Daoy (cell line): Measurements from ENCODE around the gene DAGLA. TPM values are rescaled to one million over a fixed set of nuclear protein-coding genes. Genes with fewer than 3 reads are reported as not detected.
A peak's percentile ranks its signal among the peaks of the same experiment; 100 is the strongest.

ENCODE experiments used
- DNase-seq: peaks from one replicate; pipeline ENCODE4 v3.0.0-alpha.2; 2015; ENCODE audit warnings: low read depth
- total RNA-seq: library from RNA; depleted of rRNA; stranded (reverse); fragments of >200 nt; shearing (Covaris generic); gene quantifications from 2 replicates; pipeline ENCODE4 v1.2.3, GENCODE V29; 2014

The DAGLA gene
- total RNA-seq, 1 experiment from 2014 or later = 0.91 TPM

GRCh38 chr11:61778920-61779650 is 98.9 kb downstream of the DAGLA start:
- no peak for DNase-seq

GRCh38 chr11:61779666-61780525 is 99.7 kb downstream of the DAGLA start:
- no peak for DNase-seq

- no peak for DNase-seq
Measured at GRCh38 chr11:61780581-61781162, 100.5 kb downstream of the DAGLA start.

GRCh38 chr11:61781585-61781984 is 101.4 kb downstream of the DAGLA start:
- DNase-seq = no peak

DNA sequence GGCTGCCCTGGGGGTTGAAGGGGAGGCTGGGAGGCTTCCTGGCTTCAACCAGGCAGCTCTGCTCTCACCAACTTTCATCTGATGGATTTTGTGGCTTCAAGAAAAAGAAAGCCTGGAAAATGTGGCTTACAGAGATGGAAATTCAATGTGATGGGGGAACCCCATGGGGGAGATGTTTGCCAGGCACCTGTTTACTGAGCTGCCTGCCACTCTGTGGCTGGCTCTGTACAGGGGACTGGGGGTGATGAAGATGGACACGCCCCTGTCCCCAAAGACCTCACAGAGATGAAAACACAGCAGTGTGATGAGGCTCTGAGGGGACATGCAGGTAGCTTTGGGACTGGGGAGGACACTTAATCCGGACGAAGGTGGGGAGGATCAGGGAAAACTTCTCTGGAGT is 102.1 kb downstream of the DAGLA start:
- no peak for DNase-seq

- DNase-seq = no peak
Measured at GRCh38 chr11:61782841-61783240, 102.7 kb downstream of the DAGLA start.

GRCh38 chr11:61783717-61784505 is 103.7 kb downstream of the DAGLA start:
- DNase-seq = peak; percentile 45

DNA sequence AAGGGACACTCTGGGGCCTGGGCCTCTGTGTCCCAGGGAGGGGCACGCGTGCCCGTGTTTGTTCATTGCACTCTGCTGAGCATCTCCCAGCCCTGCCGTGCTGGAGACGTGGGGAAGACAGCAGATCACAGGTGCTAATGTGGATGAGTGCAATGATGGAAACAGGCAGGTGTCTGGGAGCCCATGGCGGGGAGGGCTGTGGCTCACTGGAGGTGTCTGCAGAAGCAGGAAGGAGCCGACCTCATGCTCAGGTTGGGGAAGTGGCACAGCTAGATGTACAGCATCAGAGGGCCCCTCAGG is 104.3 kb downstream of the DAGLA start:
- no peak for DNase-seq

DNA sequence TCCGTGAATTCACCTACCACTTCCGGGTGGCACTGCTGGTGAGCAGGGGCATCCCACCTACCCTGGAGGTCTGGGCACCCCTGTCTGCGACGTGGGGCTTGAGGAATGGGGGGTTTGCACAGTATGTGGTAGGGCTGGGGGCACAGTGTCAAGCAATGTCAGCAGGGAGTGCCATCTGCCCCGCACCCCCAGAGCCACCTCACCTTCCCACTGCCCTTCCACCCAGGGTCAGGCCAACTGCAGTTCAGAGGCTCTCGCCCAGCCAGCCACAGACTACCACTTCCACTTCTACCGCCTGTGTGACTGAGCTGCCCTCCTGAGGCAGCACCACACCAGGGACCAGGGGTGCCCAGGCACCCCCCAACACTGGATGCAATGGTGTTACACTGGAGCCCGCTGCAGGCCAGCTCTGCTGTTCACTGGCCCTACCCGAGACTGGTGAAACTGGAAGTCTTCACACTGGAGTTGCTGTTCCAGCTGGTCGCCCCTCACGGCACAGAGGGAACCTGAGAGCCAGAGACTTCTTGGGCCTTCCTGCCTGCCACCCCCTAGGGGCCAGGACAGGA is 105.7 kb downstream of the DAGLA start:
- DNase-seq = no peak

DNA sequence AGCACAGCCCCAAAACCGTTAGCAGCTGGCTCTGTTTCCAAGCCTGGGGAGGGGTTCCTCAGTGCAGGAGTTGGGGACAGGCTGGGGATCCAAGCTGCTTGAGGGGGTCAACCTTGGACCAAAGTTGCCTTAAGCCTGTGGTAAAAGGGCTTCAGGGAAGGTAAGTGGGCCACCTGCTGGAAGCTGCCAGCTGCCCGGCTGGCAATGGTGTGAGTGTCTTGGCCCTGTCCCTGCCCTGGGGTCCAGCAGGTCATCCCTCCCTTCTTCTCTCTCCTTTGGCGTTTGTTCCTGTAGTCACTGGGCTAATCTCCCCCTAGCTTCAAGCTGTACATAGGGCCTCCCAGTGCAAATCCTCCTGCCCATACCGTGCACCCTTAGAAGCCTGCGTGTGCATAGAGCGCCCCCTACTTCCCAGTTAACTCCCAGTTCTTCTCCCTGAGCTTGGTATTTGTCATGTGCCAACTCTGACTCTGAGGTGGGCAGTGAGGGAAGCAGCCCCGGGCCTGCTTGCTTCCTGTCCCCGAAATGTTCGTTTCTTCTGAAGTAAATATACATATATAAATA is 107.8 kb downstream of the DAGLA start:
- peak; percentile 49 for DNase-seq

DNA sequence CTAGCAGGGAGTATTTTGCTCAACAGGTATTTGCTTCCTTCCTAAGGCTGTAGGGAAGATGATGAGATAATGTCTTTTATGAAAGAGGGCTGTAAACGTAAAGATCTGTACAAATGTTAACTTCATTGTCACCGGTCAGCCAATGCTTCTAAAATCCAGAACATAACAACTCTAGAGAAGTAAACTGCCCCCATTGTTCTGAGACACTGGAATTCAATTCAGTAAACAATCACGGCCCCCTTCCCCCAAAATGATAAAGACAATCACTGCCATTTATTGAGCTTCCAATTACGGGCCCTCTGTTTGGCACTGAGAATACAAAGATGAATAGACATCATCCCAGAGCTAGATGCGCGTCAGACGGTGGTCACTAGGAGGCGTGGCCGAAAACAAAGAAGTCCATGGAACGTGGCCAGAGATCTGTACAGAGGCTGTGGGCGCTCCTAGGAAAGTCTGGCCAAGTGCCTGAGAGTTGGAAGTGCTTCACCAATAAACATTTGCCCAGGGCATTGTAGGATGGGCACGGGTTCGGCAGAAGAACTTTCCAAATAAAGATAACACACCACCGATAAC is 111.6 kb downstream of the DAGLA start:
- peak; percentile 89 for DNase-seq

- peak; percentile 94 for DNase-seq
Measured at GRCh38 chr11:61792310-61793082, 112.3 kb downstream of the DAGLA start, which contains the start of the genes FEN1 and TMEM258. TSS of gene FEN1 (plus strand) at chr11:61792911. CDS start at chr11:61795362, 2,451 bp downstream. TSS of gene TMEM258 (minus strand) at chr11:61792599. CDS start at chr11:61792558, 41 bp downstream.

DNA sequence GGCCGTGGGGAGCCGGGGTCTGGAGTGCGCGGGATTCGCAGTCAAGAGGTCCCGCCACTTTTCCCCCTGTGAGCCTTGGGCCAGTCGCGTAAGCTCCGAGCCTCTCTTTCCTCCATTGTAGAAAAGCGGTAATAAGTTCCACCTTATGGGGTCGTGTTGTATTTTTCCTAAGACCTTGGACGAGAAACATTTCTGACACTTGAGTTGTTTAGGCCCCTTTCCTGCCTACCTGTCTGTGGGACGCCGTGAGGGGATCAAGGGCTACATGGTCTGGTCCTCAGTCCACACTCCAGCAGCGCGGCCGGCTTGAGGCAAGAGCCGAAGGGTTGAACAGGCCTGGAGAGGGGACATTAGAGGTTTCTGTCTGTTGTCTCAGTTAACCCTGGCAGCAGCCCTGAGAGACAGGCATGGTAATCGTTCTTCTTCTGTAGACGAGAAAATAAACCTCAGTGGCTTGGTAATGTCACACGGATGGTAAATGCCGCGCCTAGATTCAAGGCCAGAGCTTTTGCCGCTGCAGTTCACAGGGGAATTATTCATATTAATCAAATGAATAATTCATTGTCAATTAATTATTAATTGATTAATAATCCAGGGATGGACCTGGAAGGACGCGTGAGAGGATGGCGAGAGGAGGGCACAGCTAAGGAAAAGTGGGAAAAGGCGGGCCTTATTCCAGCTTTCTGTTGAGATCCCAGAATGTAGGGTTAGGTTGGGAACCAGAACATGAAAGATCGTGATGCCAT is 113.1 kb downstream of the DAGLA start:
- peak; percentile 28 for DNase-seq

GRCh38 chr11:61793829-61794204 is 113.6 kb downstream of the DAGLA start:
- no peak for DNase-seq

DNA sequence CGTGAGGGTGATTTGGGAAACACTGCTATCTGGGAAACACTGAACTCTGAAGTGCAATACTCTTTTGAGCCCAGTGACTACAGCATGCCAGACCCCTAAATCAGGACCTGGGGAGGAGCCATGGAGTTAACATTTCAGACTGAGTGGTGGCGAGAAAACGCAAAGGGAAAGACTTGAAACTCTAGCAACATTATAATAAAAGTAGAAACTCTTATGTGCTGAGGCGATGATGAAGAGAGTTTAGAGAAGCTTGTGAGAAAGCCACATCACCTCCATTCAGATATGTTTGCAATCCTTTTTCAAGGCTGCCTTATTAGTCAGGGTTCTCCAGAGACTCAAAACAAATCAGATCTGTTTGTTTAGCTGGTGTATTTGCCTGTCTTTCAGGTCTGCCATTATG is 114.4 kb downstream of the DAGLA start:
- DNase-seq = no peak

- no peak for DNase-seq
Measured at GRCh38 chr11:61795459-61795858, 115.3 kb downstream of the DAGLA start.

DNA sequence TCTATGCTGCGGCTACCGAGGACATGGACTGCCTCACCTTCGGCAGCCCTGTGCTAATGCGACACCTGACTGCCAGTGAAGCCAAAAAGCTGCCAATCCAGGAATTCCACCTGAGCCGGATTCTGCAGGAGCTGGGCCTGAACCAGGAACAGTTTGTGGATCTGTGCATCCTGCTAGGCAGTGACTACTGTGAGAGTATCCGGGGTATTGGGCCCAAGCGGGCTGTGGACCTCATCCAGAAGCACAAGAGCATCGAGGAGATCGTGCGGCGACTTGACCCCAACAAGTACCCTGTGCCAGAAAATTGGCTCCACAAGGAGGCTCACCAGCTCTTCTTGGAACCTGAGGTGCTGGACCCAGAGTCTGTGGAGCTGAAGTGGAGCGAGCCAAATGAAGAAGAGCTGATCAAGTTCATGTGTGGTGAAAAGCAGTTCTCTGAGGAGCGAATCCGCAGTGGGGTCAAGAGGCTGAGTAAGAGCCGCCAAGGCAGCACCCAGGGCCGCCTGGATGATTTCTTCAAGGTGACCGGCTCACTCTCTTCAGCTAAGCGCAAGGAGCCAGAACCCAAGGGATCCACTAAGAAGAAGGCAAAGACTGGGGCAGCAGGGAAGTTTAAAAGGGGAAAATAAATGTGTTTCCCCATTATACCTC is 115.8 kb downstream of the DAGLA start:
- no peak for DNase-seq
